ENCODE data around the gene PLAU.

DNA sequence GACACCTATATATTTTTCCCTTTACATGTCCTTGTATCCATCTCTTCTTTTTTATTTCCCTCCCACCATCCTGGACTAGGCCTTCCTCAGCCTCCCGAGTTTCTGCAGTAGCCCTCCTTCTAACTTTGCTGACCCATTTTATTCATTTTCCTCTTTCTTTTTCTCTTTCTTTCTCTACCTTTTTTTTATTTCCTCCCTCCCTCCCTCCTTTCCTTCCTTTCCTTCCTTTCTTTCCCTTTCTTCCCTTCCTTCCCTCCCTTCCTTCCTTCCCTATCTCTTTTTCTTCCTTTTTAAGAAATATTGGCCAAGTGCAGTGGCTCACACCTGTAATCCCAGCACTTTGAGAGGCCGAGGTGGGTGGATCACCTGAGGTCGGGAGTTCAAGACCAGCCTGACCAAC, 26.9 kb upstream of the PLAU start:
- no peak for TF ChIP-seq EZH2phosphoT487 (IDR thresholded peaks at IDR 0.05)
- TF ChIP-seq, protein P1, sequence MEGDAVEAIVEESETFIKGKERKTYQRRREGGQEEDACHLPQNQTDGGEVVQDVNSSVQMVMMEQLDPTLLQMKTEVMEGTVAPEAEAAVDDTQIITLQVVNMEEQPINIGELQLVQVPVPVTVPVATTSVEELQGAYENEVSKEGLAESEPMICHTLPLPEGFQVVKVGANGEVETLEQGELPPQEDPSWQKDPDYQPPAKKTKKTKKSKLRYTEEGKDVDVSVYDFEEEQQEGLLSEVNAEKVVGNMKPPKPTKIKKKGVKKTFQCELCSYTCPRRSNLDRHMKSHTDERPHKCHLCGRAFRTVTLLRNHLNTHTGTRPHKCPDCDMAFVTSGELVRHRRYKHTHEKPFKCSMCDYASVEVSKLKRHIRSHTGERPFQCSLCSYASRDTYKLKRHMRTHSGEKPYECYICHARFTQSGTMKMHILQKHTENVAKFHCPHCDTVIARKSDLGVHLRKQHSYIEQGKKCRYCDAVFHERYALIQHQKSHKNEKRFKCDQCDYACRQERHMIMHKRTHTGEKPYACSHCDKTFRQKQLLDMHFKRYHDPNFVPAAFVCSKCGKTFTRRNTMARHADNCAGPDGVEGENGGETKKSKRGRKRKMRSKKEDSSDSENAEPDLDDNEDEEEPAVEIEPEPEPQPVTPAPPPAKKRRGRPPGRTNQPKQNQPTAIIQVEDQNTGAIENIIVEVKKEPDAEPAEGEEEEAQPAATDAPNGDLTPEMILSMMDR (IDR thresholded peaks at IDR 0.05), result no peak
- TF ChIP-seq EZH2 (IDR thresholded peaks at IDR 0.05), result no peak
